Ramos (cell line): Measurements from ENCODE around the gene SLC27A4.

ENCODE experiments used
- in situ Hi-C: fragments of 300-500 bp; cut with MboI; formaldehyde crosslinking; loops from one replicate; pipeline ENCODE4 v1.14.3; 2022; ENCODE audit warnings: low sequenced_read_pairs; ENCODE audit not compliant: unreplicated experiment

SLC27A4 gene

GRCh38 chr9:128339761-128340690 lies at the start of gene SLC27A4:
TSS of gene SLC27A4 (plus strand) at chr9:128340527. CDS start at chr9:128343133, 2,606 bp downstream.
- in situ Hi-C loops: no loop called here

- in situ Hi-C loops: loop anchor here (10.0 kb wide), 1 partner anchor 123 kb away; no protein-coding TSS in a partner anchor
Observed at GRCh38 chr9:128292009-128292408, 48.3 kb upstream of the SLC27A4 start.

- in situ Hi-C loops: loop anchor here (10.0 kb wide), 1 partner anchor 122 kb away; no protein-coding TSS in a partner anchor
Observed at GRCh38 chr9:128293091-128293490, 47.2 kb upstream of the SLC27A4 start.

- in situ Hi-C loops: loop anchor here (10.0 kb wide), 1 partner anchor 121 kb away; no protein-coding TSS in a partner anchor
Observed at GRCh38 chr9:128294142-128294541, 46.2 kb upstream of the SLC27A4 start.

GRCh38 chr9:128296340-128297220 lies 43.7 kb upstream of the SLC27A4 start:
- in situ Hi-C loops: loop anchor here (10.0 kb wide), 1 partner anchor 118 kb away; no protein-coding TSS in a partner anchor

GRCh38 chr9:128297221-128297773 lies 43.0 kb upstream of the SLC27A4 start:
- in situ Hi-C loops: loop anchor here (10.0 kb wide), 1 partner anchor 118 kb away; no protein-coding TSS in a partner anchor

- in situ Hi-C loops: loop anchor here (10.0 kb wide), 1 partner anchor 116 kb away; no protein-coding TSS in a partner anchor
Observed at GRCh38 chr9:128298535-128299482, 41.5 kb upstream of the SLC27A4 start.

GRCh38 chr9:128304136-128304970 lies 36.0 kb upstream of the SLC27A4 start:
- in situ Hi-C loops: no loop called here

- in situ Hi-C loops: no loop called here
Observed at GRCh38 chr9:128304971-128305288, 35.4 kb upstream of the SLC27A4 start.

GRCh38 chr9:128309551-128309950 lies 30.8 kb upstream of the SLC27A4 start:
- in situ Hi-C loops: no loop called here

- in situ Hi-C loops: no loop called here
Observed at GRCh38 chr9:128310461-128310860, 29.9 kb upstream of the SLC27A4 start.

GRCh38 chr9:128314697-128315096 lies 25.6 kb upstream of the SLC27A4 start:
- in situ Hi-C loops: no loop called here

- in situ Hi-C loops: no loop called here
Observed at GRCh38 chr9:128316421-128316820, 23.9 kb upstream of the SLC27A4 start.

- in situ Hi-C loops: no loop called here
Observed at GRCh38 chr9:128317629-128318028, 22.7 kb upstream of the SLC27A4 start.

- in situ Hi-C loops: no loop called here
Observed at GRCh38 chr9:128321343-128321742, 19.0 kb upstream of the SLC27A4 start.

GRCh38 chr9:128321879-128322403 lies 18.4 kb upstream of the SLC27A4 start:
- in situ Hi-C loops: no loop called here

GRCh38 chr9:128322404-128323211 lies 17.7 kb upstream of the SLC27A4 start, which contains the start of the genes COQ4 and TRUB2:
TSS of gene COQ4 (plus strand) at chr9:128322839. CDS start at chr9:128322859, 20 bp downstream.
TSS of gene TRUB2 (minus strand) at chr9:128322447. CDS start at chr9:128322408, 39 bp downstream.
- in situ Hi-C loops: no loop called here
